H1 (cell line): ENCODE results near the gene COL9A2.

Source experiments
- CTCF ChIP-seq, 3 experiments: IDR thresholded peaks; 1 replicate in 2 of 3; 2 replicates in 1 of 3; pipeline versions ENCODE4 v1.5.1 to v1.6.1; 2011; ENCODE audit warnings: low read length in 3 of 3, mild to moderate bottlenecking in 3 of 3, inconsistent platforms in 2 of 3, low read depth in 1 of 3, moderate library complexity in 1 of 3; ENCODE audit not compliant: insufficient read depth in 1 of 3; ENCODE audit errors: control extremely low read depth in 1 of 3
- EZH2 ChIP-seq: fragments of 200-600 bp; sonication (generic); IDR thresholded peaks from 2 replicates; pipeline ENCODE4 v1.7.1; 2012; ENCODE audit warnings: low read depth, mild to moderate bottlenecking, moderate library complexity, low read length, inconsistent platforms; ENCODE audit not compliant: severe bottlenecking
- GABPA ChIP-seq: IDR thresholded peaks from 2 replicates; pipeline ENCODE4 v1.6.1; 2011; ENCODE audit warnings: mild to moderate bottlenecking, low read length, moderate library complexity, borderline replicate concordance; ENCODE audit not compliant: insufficient read depth
- HDAC2 ChIP-seq, 2 experiments: fragments of 300-600 bp in 1 of 2; sonication (generic) in 1 of 2; IDR thresholded peaks; 2 replicates each; pipeline ENCODE4 v1.6.1; 2011 to 2012; ENCODE audit warnings: low read depth in 2 of 2, low read length in 2 of 2, mild to moderate bottlenecking in 2 of 2, moderate library complexity in 2 of 2, borderline replicate concordance in 1 of 2, inconsistent platforms in 1 of 2
- NRF1 ChIP-seq: IDR thresholded peaks from 2 replicates; pipeline ENCODE4 v1.6.1; 2011; ENCODE audit warnings: mild to moderate bottlenecking, low read depth, low read length, improper control_type of control experiment
- POLR2A ChIP-seq, 2 experiments: IDR thresholded peaks; 1 replicate in 1 of 2; 2 replicates in 1 of 2; pipeline ENCODE4 v1.6.1; 2011; ENCODE audit warnings: low read depth in 2 of 2, low read length in 2 of 2, mild to moderate bottlenecking in 2 of 2; ENCODE audit errors: control extremely low read depth in 1 of 2
- POLR2AphosphoS5 ChIP-seq: IDR thresholded peaks from 2 replicates; pipeline ENCODE4 v1.6.1; 2011; ENCODE audit warnings: low read depth, low read length
- POU5F1 ChIP-seq: IDR thresholded peaks from 2 replicates; pipeline ENCODE4 v1.6.1; 2011; ENCODE audit warnings: low read depth, mild to moderate bottlenecking, low read length, moderate library complexity
- TAF1 ChIP-seq: IDR thresholded peaks from 2 replicates; pipeline ENCODE4 v1.6.1; 2011; ENCODE audit warnings: mild to moderate bottlenecking, low read depth, low read length
- YY1 ChIP-seq: IDR thresholded peaks from 2 replicates; pipeline ENCODE4 v1.6.1; 2011; ENCODE audit warnings: low read depth, mild to moderate bottlenecking, low read length

GRCh38 chr1:40303790-40304189 lies 13.3 kb downstream of the COL9A2 start:
- TF ChIP-seq POU5F1 (no peak), TAF1 (no peak), YY1 (no peak), GABPA (no peak), POLR2AphosphoS5 (no peak), EZH2 (no peak), POLR2A (IDR thresholded peaks at IDR 0.05; ENCODE audit: control extremely low read depth in 1 of 2, low read depth in 2 of 2, low read length in 2 of 2) (no peak), HDAC2 (IDR thresholded peaks at IDR 0.05; ENCODE audit: borderline replicate concordance in 1 of 2, low read depth in 2 of 2, low read length in 2 of 2) (no peak), CTCF (IDR thresholded peaks at IDR 0.05; ENCODE audit: control extremely low read depth in 1 of 3, insufficient read depth in 1 of 3, low read depth in 1 of 3, low read length in 3 of 3) (no peak), NRF1 (no peak)
